ENCODE data around the gene COMT.

The COMT gene

GRCh38 chr22:19984201-19984753 lies 42.7 kb downstream of the COMT start:
- peak; percentile 60 for FAIRE-seq

GRCh38 chr22:19984851-19985811 lies 43.6 kb downstream of the COMT start:
- FAIRE-seq: no peak

GRCh38 chr22:19986011-19986409 lies 44.4 kb downstream of the COMT start:
- no peak for FAIRE-seq

GRCh38 chr22:19986410-19987341 lies 45.1 kb downstream of the COMT start:
- FAIRE-seq: no peak

- no peak for FAIRE-seq
These were observed 46.1 kb downstream of the COMT start for GRCh38 chr22:19987394-19988306.

GRCh38 chr22:19988331-19988808 lies 46.8 kb downstream of the COMT start:
- FAIRE-seq: no peak

GRCh38 chr22:19988965-19989724 lies 47.6 kb downstream of the COMT start:
- no peak for FAIRE-seq

- FAIRE-seq: no peak
These were observed 48.1 kb downstream of the COMT start for GRCh38 chr22:19989725-19990067.

- FAIRE-seq: no peak
These were observed 48.6 kb downstream of the COMT start for GRCh38 chr22:19990188-19990587.

- FAIRE-seq: no peak
These were observed 49.2 kb downstream of the COMT start for GRCh38 chr22:19990609-19991394.

GRCh38 chr22:19991395-19991644 lies 49.7 kb downstream of the COMT start:
- no peak for FAIRE-seq

GRCh38 chr22:19991645-19992451 lies 50.3 kb downstream of the COMT start:
- no peak for FAIRE-seq

- no peak for FAIRE-seq
These were observed 50.9 kb downstream of the COMT start for GRCh38 chr22:19992481-19992911.

GRCh38 chr22:19992921-19993355 lies 51.4 kb downstream of the COMT start:
- no peak for FAIRE-seq

GRCh38 chr22:19993926-19994325 lies 52.4 kb downstream of the COMT start:
- FAIRE-seq: no peak

- no peak for FAIRE-seq
These were observed 53.5 kb downstream of the COMT start for GRCh38 chr22:19994851-19995610.

- no peak for FAIRE-seq
These were observed 54.2 kb downstream of the COMT start for GRCh38 chr22:19995611-19996339.

GRCh38 chr22:19996694-19997384 lies 55.3 kb downstream of the COMT start:
- FAIRE-seq: no peak
